Measurements from ENCODE around the gene ACTL7A.

ACTL7A gene

GRCh38 chr9:108830272-108830671, 31.8 kb upstream of the ACTL7A start:
- Mint-ChIP-seq H3K27me3 (ENCODE audit: low read depth) (peaks cover 18% of the 10 kb centered on the region), H3K36me3 (ENCODE audit: low read depth) (no peaks in the 10 kb centered on the region), H3K27ac (no peak overlapping the region), H3K4me3 (no peak overlapping the region), H3K4me1 (peaks cover 7% of the 10 kb centered on the region), H3K9me3 (peaks cover 6% of the 10 kb centered on the region)
- no peak for TF ChIP-seq CTCF (IDR thresholded peaks at IDR 0.05; ENCODE audit: unreplicated experiment in 3 of 3)

GRCh38 chr9:108831496-108832178, 30.4 kb upstream of the ACTL7A start:
- no peak overlapping the region for H3K27ac Mint-ChIP-seq
- no peak for TF ChIP-seq CTCF (IDR thresholded peaks at IDR 0.05; ENCODE audit: unreplicated experiment in 3 of 3)
- no peak overlapping the region for H3K4me3 Mint-ChIP-seq
- H3K4me1 Mint-ChIP-seq = peaks cover 12% of the 10 kb centered on the region
- H3K36me3 Mint-ChIP-seq (ENCODE audit: low read depth) = no peaks in the 10 kb centered on the region
- no peaks in the 10 kb centered on the region for H3K9me3 Mint-ChIP-seq
- peaks cover 13% of the 10 kb centered on the region for H3K27me3 Mint-ChIP-seq (ENCODE audit: low read depth)

GRCh38 chr9:108832179-108832500, 29.9 kb upstream of the ACTL7A start:
- no peaks in the 10 kb centered on the region for H3K9me3 Mint-ChIP-seq
- H3K27me3 Mint-ChIP-seq (ENCODE audit: low read depth) = peaks cover 13% of the 10 kb centered on the region
- H3K27ac Mint-ChIP-seq = no peak overlapping the region
- no peak overlapping the region for H3K4me3 Mint-ChIP-seq
- H3K4me1 Mint-ChIP-seq = peaks cover 12% of the 10 kb centered on the region
- no peak for TF ChIP-seq CTCF (IDR thresholded peaks at IDR 0.05; ENCODE audit: unreplicated experiment in 3 of 3)
- H3K36me3 Mint-ChIP-seq (ENCODE audit: low read depth) = no peaks in the 10 kb centered on the region

- peaks cover 3% of the 10 kb centered on the region for H3K27me3 Mint-ChIP-seq (ENCODE audit: low read depth)
- no peak for TF ChIP-seq CTCF (IDR thresholded peaks at IDR 0.05; ENCODE audit: unreplicated experiment in 3 of 3)
- no peak overlapping the region for H3K4me3 Mint-ChIP-seq
- no peaks in the 10 kb centered on the region for H3K9me3 Mint-ChIP-seq
- no peaks in the 10 kb centered on the region for H3K36me3 Mint-ChIP-seq (ENCODE audit: low read depth)
- peaks cover 12% of the 10 kb centered on the region for H3K4me1 Mint-ChIP-seq
- H3K27ac Mint-ChIP-seq = peak overlapping the region in 1 of 3 experiments; percentile 3
These were observed 27.0 kb upstream of the ACTL7A start for GRCh38 chr9:108834959-108835665.

- peaks cover 12% of the 10 kb centered on the region for H3K4me1 Mint-ChIP-seq
- no peak for TF ChIP-seq CTCF (IDR thresholded peaks at IDR 0.05; ENCODE audit: unreplicated experiment in 3 of 3)
- peaks cover under 1% of the 10 kb centered on the region for H3K27me3 Mint-ChIP-seq (ENCODE audit: low read depth)
- no peaks in the 10 kb centered on the region for H3K9me3 Mint-ChIP-seq
- no peaks in the 10 kb centered on the region for H3K36me3 Mint-ChIP-seq (ENCODE audit: low read depth)
- H3K27ac Mint-ChIP-seq = no peak overlapping the region
- no peak overlapping the region for H3K4me3 Mint-ChIP-seq
These were observed 26.2 kb upstream of the ACTL7A start for GRCh38 chr9:108835831-108836230.

GRCh38 chr9:108836319-108836718, 25.7 kb upstream of the ACTL7A start:
- Mint-ChIP-seq H3K4me3 (no peak overlapping the region), H3K27ac (no peak overlapping the region), H3K36me3 (ENCODE audit: low read depth) (no peaks in the 10 kb centered on the region), H3K27me3 (ENCODE audit: low read depth) (no peaks in the 10 kb centered on the region), H3K9me3 (no peaks in the 10 kb centered on the region), H3K4me1 (peaks cover 12% of the 10 kb centered on the region)
- no peak for TF ChIP-seq CTCF (IDR thresholded peaks at IDR 0.05; ENCODE audit: unreplicated experiment in 3 of 3)
